ENCODE measurements around the gene EML6.

EML6 gene

DNA sequence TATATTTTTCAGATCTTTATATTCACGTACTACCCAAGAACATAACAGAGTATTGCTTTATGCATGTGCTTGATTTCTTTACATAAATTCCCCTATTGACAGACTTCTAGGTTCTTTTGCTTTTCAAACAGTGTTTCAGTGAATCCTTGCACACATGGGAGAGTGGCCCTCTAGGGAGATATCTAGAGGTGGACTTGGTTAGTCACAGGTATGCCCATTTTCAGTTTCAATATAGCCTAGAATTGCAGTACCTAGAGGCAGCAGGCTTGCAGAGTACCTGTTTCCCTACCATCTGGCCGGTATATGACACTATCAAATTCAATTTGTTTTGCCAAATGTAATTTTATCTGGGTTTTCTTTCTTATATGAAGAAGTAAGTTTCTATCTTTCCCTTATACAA is 36.8 kb downstream of the EML6 start:
- no peak for DNase-seq

DNA sequence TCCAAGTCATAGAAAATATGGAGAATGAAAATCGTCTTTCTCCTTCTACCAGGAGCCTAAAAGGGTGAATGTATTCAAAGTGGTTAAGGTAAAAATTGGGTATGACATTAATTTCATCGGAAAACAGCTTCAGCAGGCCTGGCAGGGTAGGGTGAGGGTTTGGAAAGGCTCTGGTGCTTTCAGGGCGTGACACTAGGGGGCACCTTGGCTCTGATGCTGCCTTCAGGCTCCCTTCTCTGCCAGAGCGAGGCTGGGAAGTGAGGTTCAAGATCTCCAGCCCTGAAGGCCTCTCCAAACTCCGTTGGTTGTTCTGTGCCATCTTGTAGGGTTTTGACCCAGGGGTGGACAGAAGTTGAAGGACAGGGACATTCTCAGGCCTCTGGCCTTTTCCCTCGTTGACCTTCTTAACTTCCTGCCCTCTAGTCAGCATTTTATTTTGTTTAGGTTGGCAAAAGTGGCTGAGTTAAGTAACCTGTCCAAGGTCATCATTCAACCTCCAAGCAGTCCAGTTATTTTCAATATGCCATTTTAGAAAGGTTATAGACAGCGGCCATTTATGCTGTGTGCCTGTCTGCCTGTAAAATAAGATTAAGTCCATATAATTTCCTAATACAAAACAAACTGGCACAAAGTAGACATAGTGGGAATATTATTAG is 40.3 kb downstream of the EML6 start:
- no peak for DNase-seq

GRCh38 chr2:54767921-54768320 is 44.5 kb downstream of the EML6 start:
- no peak for DNase-seq

GRCh38 chr2:54768772-54769428 is 45.4 kb downstream of the EML6 start:
- DNase-seq, result no peak

DNA sequence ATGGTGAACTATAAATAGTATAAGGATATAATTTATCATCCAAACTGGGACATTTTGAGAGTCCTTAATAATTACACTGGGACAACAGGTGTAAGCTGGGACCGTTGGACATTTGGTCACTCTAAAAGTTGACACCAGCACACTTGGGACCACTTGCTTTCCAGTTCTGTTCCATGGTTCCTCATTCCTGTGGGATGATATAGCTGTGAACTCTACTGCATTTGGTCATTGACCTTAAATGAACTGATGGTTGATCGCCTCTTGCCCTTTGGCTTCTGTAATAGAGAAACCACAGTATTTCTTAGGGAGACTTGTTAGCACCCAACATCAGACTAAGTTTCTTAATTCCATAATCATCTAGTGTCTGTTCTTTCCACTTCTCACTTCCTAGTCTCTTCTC is 46.7 kb downstream of the EML6 start:
- DNase-seq, result no peak

- no peak for DNase-seq
Measured at GRCh38 chr2:54770676-54771075, 47.2 kb downstream of the EML6 start.

DNA sequence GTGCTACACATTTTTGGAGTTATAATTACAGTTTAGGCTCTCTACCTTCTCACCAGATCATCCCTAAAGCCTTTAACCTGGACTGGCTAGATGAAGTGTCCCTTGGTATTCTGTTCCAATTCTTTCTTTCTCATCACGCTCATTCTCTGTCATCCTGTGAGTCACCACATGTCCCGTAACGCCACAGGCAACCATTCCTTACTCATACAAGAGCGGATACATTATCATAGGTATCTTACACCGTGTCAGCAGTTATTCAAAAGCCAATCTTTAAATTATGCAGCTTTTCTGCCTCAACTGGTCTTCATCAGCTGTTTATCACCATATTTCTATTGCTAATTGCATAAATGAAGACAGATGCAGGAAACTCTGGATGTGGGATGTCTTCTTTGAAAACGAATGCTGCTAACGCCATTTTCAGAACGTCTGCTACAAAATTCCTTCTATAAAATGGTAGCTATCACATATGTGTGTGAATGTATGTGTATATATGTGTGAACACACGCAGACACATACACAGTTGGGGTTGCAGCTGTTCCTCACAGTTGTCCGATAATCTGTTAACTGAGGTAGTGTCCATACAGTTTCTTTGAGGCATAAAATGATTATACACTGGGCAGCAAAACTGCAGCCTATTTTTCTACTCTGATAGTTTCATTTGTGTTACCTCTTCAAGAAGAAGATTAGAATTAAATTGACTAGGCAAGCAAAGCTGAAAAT is 47.9 kb downstream of the EML6 start:
- no peak for DNase-seq

GRCh38 chr2:54772110-54772509 is 48.6 kb downstream of the EML6 start:
- DNase-seq, result peak; percentile 57

- no peak for DNase-seq
Measured at GRCh38 chr2:54772531-54772930, 49.1 kb downstream of the EML6 start.

DNA sequence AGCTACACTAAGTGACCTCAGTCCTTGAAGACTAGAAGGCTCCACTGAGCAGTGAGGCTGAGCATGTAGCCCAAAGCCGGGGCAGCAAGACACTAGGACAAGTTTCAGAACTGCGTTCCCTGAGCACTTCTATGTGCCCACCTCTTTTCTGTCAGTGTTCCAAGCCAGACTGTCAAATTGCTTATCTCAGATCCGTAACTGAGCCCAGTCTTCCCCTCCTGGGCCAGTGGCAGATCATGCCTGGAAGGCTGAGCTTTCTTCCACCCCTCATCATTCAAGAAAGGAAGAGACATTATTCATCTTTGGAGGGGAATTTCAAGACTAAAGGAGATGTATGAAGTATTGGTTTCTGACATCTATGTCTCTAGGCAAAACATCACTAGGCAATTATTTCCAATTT is 49.8 kb downstream of the EML6 start:
- no peak for DNase-seq

DNA sequence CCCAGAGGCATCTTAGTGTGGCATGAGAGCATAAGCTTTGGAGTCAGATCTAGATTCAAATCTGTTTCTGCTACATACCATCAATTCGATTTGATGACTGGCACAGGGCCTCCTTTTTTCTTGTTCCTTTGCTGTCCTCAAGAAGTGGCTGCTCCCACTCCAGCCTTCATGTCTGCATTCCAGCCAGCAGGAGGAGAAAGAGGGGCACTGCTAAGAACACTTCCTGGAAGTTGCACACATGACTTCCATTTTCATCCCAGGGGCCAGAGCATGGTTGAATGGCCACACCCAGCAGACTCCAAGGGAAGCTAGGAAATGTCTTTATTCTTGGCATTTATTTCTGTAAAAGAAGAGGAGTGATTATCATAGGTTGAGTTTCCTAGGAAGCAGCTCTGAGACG is 50.4 kb downstream of the EML6 start:
- DNase-seq, result no peak

- DNase-seq, result no peak
Measured at GRCh38 chr2:54775710-54776109, 52.2 kb downstream of the EML6 start.

GRCh38 chr2:54776494-54776893 is 53.0 kb downstream of the EML6 start:
- DNase-seq, result no peak

DNA sequence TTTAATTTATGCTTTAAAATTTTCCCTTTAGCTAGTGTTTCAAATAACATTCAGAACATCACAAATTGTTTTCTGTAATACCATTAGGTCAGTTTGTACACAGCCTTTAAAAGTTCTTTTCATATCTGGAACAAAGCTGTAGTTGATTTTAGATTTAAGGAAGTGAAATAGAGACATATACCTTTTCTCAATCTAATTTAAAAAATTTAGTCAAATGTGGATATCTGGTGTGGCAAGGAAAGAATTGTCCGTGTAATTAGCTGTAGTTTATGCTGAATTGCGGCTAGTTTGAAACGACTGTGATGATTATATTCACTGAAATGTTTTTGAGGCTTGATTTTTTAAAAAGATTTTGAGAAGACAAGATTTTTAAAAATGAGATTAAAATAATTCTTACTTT is 59.9 kb downstream of the EML6 start:
- no peak for DNase-seq

DNA sequence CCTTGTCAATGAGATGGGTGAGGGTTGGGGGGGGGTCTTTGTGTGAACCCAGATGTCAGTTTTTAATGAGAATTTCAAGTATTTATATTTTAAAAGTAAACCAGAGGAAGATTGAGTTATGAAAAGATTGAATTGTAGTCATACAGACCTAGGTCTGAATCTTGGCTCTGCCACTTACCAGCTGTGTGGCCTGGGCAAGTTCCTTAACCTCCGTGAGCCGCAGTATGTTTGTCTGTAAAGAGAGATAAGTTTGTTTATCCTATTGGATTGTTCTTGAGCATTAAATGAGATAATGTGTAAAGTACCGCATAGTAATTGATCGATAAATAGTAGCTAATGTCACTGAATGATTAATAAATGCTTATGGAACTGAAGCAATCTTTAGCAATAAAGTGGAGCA is 63.8 kb downstream of the EML6 start:
- DNase-seq, result no peak

DNA sequence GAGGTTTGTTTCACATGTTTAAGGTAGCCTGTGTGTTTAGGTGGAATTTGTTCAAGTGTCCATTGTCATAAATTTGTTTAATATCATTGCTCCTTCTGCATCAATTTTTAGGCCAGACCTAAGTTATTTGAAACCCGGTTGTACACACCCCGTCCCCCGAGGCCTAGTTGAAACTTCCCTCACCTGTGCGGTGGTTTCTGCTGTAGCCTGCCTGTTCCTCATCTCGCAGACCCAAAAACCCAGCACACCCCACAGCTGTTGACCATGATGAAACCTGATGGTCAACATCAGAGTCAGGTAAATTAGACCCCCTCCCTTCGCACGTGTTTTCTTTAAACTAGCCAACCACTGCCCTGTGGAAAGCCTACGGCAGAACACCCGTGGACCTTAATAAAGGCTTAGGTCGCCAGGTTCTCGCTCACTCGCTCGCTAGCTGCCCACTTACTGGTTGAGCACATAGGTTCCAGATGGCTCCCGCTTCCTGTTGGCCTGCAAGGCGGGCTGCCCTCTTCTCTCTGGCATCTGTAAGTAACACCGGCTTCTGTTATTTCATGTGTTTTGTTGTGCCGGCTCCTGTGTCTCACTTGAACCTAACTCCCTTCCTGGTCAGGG is 64.4 kb downstream of the EML6 start:
- no peak for DNase-seq

DNA sequence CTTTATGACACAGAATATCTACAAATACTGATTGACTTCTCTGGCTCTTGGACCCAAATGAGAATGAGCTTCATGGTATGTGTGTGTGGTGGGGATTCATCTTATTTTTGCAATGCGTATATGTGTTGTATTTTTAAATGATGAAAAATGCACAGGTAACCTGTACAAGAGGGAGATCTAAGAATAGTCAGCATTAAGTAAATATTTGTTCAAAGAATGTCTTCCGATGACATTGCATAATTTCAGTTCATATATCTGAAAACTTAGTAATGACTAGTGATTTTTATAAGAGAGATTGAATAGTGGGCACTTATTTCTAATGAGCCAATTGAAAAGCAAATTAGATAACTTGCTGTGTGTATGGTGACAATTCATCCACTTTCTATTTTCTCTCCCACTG is 66.4 kb downstream of the EML6 start:
- DNase-seq, result no peak

GRCh38 chr2:54791831-54792230 is 68.4 kb downstream of the EML6 start:
- no peak for DNase-seq

GRCh38 chr2:54797307-54797706 is 73.8 kb downstream of the EML6 start:
- no peak for DNase-seq

DNA sequence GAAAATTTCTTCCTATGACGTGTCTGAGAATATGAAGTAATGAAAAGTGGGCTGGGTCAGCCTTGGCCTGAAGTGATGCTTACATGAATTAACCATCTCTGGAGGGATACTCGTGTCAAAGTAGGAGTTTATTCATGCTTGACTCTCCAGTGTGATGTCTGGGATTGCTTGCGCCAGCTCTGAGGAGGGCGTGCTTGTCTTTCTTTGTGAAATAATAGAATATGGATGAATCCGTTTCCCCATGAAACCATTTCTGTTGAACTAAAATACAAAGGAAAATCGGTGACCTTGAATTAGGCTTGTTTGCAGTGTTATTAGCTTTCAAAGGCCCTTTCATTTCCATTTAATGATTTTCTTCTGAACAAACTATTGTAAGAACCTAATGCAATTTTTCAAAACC is 77.9 kb downstream of the EML6 start:
- DNase-seq, result no peak

GRCh38 chr2:54803783-54804751 is 80.6 kb downstream of the EML6 start:
- no peak for DNase-seq

DNA sequence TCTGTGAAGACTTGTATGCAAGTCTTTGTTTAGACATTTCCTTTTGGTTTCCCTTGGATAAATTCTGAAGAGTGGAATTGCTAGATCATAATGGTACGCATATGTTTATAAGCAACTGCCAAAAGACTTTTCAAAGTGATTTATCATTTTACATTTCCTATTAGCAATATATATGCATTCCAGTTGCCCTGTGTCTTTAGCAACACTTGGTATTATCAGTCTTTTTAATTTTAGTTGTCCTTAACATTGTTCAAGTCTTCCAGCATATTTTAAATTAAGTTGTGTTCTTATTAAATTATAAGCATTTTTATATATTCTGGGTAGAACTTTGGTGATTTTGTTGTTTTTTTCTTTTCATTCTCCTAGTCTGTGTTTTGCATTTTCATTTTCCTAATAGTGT is 81.8 kb downstream of the EML6 start:
- no peak for DNase-seq

- DNase-seq, result no peak
Measured at GRCh38 chr2:54806975-54807374, 83.5 kb downstream of the EML6 start.
